ENCODE measurements around the gene MYLK. TPM values are rescaled to one million over a fixed set of nuclear protein-coding genes. Genes with fewer than 3 reads are reported as not detected.

The MYLK gene
- polyA plus RNA-seq, 1 donor (not counting 4 experiments of a cell fraction or from before 2014, with no cell fraction given) = 7.8 TPM

GRCh38 chr3:123627673-123628670, 256.2 kb downstream of the MYLK start:
- H3K9me3 ChIP-seq (ENCODE audit: control insufficient read depth, low read depth, low read length) = no peaks in the 10 kb centered on the region
- H3K4me3 ChIP-seq (ENCODE audit: control insufficient read depth in 2 of 3, extremely low read depth in 1 of 3, insufficient read depth in 2 of 3, low read depth in 1 of 3, low read length in 3 of 3) = no peak overlapping the region
- TF ChIP-seq CTCF (optimal IDR thresholded peaks at IDR 0.05 in 1 of 3, IDR thresholded peaks at IDR 0.05 in 1 of 3, conservative IDR thresholded peaks at IDR 0.05 in 1 of 3; ENCODE audit: extremely low read depth in 1 of 3, insufficient read depth in 2 of 3, low read length in 3 of 3) = no peak
- no peaks in the 10 kb centered on the region for H4K20me1 ChIP-seq (ENCODE audit: control insufficient read depth, extremely low read depth, insufficient read depth, low read length)
- no peak overlapping the region for H3K9ac ChIP-seq (ENCODE audit: control insufficient read depth, extremely low read depth, insufficient read depth, low read length)
- no peak overlapping the region for H2AFZ ChIP-seq (ENCODE audit: control insufficient read depth, low read length)
- H3K9me1 ChIP-seq (ENCODE audit: control insufficient read depth, extremely low read depth, insufficient read depth, low read length) = no peaks in the 10 kb centered on the region
- H3K4me1 ChIP-seq (ENCODE audit: control insufficient read depth, extremely low read depth, insufficient read depth, low read length) = peaks cover 25% of the 10 kb centered on the region
- dilution Hi-C loops (cut with MboI; ENCODE audit: extremely low pct_ligation_motif_present, low sequenced_read_pairs) = no loop called here
- no peaks in the 10 kb centered on the region for H3K27me3 ChIP-seq (ENCODE audit: control insufficient read depth, extremely low read depth, insufficient read depth, low read length)
- DNase-seq (ENCODE audit: low read depth, low spot score) (no peak), FAIRE-seq (no peak)
- no peak overlapping the region for H3K27ac ChIP-seq (ENCODE audit: control insufficient read depth, insufficient read depth, low read length)
- H3K79me2 ChIP-seq (ENCODE audit: control insufficient read depth, insufficient read depth, low read length) = no peaks in the 10 kb centered on the region
- no peak overlapping the region for H3K4me2 ChIP-seq (ENCODE audit: control insufficient read depth, extremely low read depth, insufficient read depth, low read depth, low read length)
- H3K36me3 ChIP-seq (ENCODE audit: control insufficient read depth in 2 of 2, extremely low read depth in 1 of 2, insufficient read depth in 2 of 2, low read length in 2 of 2) = peaks cover 0 to 2% of the 10 kb centered on the region in 2 experiments

- FAIRE-seq (no peak), DNase-seq (ENCODE audit: low read depth, low spot score) (no peak)
- no peak overlapping the region for H3K27ac ChIP-seq (ENCODE audit: control insufficient read depth, insufficient read depth, low read length)
- H3K4me1 ChIP-seq (ENCODE audit: control insufficient read depth, extremely low read depth, insufficient read depth, low read length) = peaks cover 26% of the 10 kb centered on the region
- no peaks in the 10 kb centered on the region for H4K20me1 ChIP-seq (ENCODE audit: control insufficient read depth, extremely low read depth, insufficient read depth, low read length)
- no peaks in the 10 kb centered on the region for H3K9me1 ChIP-seq (ENCODE audit: control insufficient read depth, extremely low read depth, insufficient read depth, low read length)
- no peak overlapping the region for H3K4me2 ChIP-seq (ENCODE audit: control insufficient read depth, extremely low read depth, insufficient read depth, low read depth, low read length)
- dilution Hi-C loops (cut with MboI; ENCODE audit: extremely low pct_ligation_motif_present, low sequenced_read_pairs) = no loop called here
- no peak for TF ChIP-seq EZH2 (IDR thresholded peaks at IDR 0.05; ENCODE audit: low read length)
- no peak for TF ChIP-seq CTCF (optimal IDR thresholded peaks at IDR 0.05 in 1 of 3, IDR thresholded peaks at IDR 0.05 in 1 of 3, conservative IDR thresholded peaks at IDR 0.05 in 1 of 3; ENCODE audit: extremely low read depth in 1 of 3, insufficient read depth in 2 of 3, low read length in 3 of 3)
- H3K79me2 ChIP-seq (ENCODE audit: control insufficient read depth, insufficient read depth, low read length) = no peaks in the 10 kb centered on the region
- H2AFZ ChIP-seq (ENCODE audit: control insufficient read depth, low read length) = no peak overlapping the region
- no peak overlapping the region for H3K9ac ChIP-seq (ENCODE audit: control insufficient read depth, extremely low read depth, insufficient read depth, low read length)
- no peaks in the 10 kb centered on the region for H3K9me3 ChIP-seq (ENCODE audit: control insufficient read depth, low read depth, low read length)
- peaks cover 0 to 2% of the 10 kb centered on the region in 2 experiments for H3K36me3 ChIP-seq (ENCODE audit: control insufficient read depth in 2 of 2, extremely low read depth in 1 of 2, insufficient read depth in 2 of 2, low read length in 2 of 2)
- no peak overlapping the region for H3K4me3 ChIP-seq (ENCODE audit: control insufficient read depth in 2 of 3, extremely low read depth in 1 of 3, insufficient read depth in 2 of 3, low read depth in 1 of 3, low read length in 3 of 3)
- H3K27me3 ChIP-seq (ENCODE audit: control insufficient read depth, extremely low read depth, insufficient read depth, low read length) = no peaks in the 10 kb centered on the region
Observed at GRCh38 chr3:123626881-123627280, 257.3 kb downstream of the MYLK start.

Measured in keratinocyte (primary cell).